ENCODE data around the gene SLC25A19. TPM values are rescaled to one million over a fixed set of nuclear protein-coding genes. Genes with fewer than 3 reads are reported as not detected.
"Not testable (repeated sequence)": the region's sequence is repeated elsewhere in the genome, so short reads cannot be mapped to it uniquely, and the experiment has no call there.

Gene SLC25A19
- polyA plus RNA-seq, 3 donors: 7.1 to 13.0 (median 8.4) TPM

DNA sequence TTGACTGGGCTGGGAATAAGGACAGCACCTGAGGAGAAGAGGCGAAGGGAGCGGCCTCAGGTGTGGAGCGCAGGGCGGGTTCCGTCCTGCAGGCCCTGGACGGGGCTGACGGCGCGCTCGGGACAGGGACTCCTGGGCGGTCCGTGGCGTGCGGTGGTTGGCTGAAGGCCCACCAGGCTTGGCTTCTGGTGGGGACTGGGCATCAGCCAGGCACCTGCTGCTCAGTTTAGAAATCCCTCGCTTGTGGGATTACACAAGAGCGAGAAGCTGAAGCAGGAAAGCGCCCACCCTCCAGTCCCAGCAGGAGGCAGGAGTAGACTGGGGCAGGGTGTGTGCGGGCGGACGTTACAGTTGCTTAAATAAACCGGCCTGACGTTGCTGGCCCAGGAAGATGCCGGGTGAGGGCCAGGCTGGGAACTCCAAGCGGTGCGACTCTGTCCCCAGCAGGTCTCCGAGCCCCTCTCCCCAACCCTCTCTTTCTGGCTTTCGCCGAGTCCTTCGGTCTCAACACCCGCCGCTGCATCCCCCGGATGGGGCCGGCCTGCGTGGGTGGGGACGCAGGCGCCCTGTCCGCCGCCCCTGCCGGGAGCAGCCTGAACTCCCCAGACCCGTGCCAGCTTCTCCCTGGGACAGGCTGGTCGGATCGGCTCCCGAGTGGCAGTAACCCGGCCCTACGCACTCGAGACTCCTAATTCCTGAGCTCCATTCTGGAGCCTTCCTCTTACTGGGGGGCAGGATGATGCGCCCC is 18.8 kb downstream of the SLC25A19 start:
- peak; percentile 73 for DNase-seq

GRCh38 chr17:75269844-75270217 is 19.4 kb downstream of the SLC25A19 start:
- no peak for DNase-seq

DNA sequence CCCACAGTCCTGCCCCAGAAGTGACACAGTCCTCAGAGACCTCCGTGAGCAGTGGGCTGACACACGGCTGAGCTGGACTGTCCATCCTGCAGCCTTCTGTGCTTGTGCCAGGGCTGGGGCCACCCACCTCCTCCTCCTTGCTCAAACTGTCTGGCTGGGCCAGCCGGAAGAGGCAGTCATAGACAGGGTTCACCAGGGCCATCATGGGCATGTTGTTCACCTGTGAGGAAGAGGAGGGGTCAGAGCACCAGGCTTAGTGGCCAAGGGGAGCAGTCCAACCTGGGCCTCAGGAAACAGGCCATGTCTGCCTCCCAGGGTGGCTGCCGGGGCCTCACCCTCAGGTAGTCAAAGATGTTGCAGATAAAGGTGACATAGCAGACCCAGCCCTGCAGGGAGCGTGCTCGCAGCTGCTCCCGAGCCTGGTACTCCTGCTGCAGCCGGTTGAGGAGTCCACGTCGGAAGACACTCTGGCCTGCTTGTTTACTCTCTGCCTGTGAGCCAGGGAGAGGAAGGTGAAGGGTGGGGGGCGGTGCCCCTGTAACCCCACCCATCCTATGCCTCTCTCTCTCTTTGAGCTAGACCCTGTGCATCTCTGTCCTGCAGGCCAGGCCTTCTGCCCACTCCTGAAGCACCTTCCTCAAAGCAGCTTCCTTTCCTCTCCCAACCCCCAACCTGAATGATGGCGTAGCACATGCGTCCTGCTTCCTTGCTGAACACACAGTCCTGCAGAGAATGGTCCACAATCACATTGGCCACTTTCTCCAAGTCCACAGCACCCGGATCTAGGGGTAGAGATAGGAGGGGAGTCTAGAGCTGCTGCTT is 21.6 kb downstream of the SLC25A19 start:
- DNase-seq: no peak

- no peak for DNase-seq
Observed at GRCh38 chr17:75267153-75267410, 22.2 kb downstream of the SLC25A19 start.

DNA sequence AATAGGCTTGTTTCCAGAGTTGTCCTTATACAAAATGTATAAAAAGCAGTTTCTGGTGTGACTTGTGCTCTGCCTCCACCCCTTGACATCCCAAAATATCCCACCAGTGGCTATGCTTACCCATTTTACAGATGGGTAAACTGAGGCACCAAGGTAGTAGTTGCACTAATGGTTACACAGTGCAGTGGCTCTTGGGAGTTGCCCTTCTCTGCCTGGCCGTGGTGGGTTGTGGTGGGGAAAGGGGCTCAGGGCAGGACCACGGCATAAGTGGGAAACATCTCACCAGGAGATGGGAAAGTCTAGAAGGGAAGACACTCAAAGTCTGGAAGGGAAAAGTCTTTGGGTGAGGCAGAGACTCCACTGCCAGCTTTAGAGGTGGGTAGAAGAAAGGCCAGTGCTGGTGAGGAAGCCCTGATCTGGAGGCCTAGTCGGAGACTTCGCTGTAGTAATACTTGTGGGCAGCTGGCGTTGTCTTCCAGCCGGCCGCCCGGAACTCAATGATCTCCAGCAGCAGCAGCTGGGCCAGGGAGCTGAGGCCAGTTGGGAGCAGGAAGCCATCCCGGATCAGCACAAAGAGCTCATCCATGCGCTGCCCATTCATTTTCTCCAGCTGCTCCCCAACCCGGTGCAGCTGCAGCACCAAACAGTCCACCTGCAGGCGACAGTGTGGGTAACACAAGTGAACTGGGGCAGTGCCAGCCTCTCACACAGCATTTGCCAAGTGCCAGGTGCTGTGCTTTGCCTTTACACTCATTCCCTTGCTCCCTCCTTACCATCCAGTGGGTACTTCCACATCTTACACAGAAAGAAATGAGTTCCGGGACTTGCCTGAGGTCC is 22.7 kb downstream of the SLC25A19 start:
- no peak for DNase-seq

- no peak for DNase-seq
Observed at GRCh38 chr17:75265614-75266315, 23.5 kb downstream of the SLC25A19 start.

- no peak for DNase-seq
Observed at GRCh38 chr17:75263055-75263454, 26.2 kb downstream of the SLC25A19 start.

DNA sequence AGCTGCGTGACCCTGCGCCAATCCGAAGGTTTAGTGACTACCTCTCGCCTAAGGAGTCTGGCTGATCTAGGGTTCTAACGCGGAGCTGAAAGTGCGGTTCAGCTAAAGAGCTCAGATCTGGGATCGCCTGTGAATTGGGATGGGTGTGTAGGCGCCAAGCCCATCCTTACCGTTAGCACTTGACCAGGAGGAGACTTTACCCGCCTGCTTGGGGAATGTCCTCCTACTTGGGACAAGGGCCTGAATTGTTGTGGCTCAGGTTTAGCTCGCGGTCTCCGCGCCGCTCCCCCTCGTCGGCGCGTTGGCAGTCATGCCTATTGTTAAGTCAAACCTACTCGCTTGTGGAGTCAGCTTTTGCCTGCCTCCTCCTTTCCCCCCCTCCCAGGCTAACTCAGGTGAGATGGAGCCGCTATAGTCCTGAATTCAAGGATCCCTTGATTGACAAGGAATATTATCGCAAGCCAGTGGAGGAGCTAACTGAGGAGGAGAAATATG is 27.1 kb downstream of the SLC25A19 start:
- DNase-seq: no peak

- DNase-seq: peak; percentile 96
Observed at GRCh38 chr17:75261336-75262111, 27.7 kb downstream of the SLC25A19 start, which contains the start of the genes GGA3 and MRPS7. Gene GGA3 (minus strand): TSS chr17:75261606. CDS start chr17:75261587, 19 bp downstream. Gene MRPS7 (plus strand): TSS chr17:75261879. CDS start chr17:75261901, 22 bp downstream.

DNA sequence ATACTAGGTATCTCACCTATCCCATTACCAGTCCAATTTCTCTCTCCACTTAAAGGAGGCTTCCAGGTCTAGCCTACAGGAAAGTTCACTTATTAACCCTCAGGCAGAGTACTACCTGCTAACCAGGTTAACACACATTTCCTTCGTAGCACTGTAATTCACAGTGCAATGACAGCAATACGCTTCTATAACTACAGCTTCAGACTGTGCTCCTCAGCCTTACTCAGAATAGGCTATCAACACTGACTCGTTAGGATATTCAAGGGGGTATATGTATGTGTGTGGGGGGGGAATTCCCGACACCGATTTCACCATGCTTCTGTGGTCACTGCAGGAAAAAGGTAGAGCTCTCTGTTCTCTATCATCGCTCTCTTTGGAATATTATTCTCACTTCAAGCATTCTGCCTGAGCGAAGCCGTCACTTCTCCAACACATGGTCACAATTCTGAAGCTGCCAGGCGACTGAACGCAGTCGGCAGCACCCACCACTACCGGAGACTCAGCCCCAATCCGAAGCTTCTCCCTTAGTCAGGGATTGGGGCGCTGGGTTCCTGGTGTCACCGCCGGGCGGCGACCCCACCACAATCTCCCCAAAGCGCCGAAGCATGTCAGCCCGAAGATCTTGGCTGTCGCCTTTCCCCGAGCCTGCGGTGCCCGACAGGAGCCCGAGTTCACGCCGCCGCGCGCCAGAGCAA is 28.4 kb downstream of the SLC25A19 start:
- no peak for DNase-seq

- not testable (repeated sequence) for DNase-seq
Observed at GRCh38 chr17:75257228-75257627, 32.0 kb downstream of the SLC25A19 start.

GRCh38 chr17:75255954-75256698 is 33.1 kb downstream of the SLC25A19 start:
- not testable (repeated sequence) for DNase-seq

DNA sequence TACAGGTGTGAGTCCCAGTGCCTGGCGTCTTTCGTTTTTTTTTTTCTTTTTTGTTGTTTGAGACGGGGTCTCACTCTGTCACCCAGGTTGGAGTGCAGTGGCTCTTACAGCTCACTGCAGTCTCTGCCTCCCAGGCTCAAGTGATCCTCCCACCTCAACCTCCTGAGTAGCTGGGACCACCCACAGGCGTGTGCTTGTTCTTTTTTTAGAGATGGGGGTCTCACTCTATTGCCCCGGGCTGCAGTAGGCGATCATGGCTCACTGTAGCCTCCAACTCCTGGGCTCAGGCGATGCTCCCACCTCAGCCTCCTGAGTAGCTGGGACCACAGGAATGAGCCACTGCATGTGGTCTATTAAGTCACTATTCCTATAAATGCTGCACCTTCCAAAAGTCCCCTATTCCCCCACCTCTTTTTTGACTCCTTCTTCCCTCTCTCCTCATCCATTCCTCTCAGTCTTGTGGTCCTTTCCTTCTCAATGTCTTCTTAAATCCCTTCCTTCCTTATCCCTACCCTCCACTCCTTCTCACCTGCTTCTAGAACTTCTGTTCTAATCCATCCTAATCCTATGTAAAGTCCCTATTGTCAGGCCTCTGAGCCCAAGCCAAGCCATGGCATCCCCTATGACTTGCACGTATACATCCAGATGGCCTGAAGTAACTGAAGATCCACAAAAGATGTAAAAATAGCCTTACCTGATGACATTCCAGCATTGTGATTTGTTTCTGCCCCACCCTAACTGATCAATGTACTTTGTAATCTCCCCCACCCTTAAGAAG is 37.0 kb downstream of the SLC25A19 start:
- DNase-seq: no peak

- DNase-seq: no peak
Observed at GRCh38 chr17:75250009-75250471, 39.2 kb downstream of the SLC25A19 start.

- no peak for DNase-seq
Observed at GRCh38 chr17:75249564-75249963, 39.7 kb downstream of the SLC25A19 start.

- no peak for DNase-seq
Observed at GRCh38 chr17:75246404-75246803, 42.8 kb downstream of the SLC25A19 start.

DNA sequence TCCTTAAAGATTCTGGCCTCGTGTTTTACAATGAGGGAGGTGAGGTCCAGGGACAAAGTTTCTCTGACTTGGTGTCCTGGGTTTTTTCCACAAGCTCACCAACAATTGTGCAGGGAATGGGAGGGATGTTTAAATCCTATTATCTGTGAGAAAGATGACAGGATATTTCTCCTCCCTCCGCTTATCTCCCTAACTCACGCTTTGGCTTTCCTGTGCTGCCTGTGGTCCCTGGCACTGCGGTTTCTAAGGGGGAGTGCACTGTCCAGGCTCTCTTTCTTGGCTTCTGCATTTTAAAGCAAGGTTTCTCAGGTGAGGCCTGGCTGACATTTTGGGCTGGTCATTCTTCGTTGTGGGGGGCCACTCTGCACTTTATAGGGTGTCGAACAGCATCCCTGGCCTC is 44.2 kb downstream of the SLC25A19 start:
- no peak for DNase-seq

DNA sequence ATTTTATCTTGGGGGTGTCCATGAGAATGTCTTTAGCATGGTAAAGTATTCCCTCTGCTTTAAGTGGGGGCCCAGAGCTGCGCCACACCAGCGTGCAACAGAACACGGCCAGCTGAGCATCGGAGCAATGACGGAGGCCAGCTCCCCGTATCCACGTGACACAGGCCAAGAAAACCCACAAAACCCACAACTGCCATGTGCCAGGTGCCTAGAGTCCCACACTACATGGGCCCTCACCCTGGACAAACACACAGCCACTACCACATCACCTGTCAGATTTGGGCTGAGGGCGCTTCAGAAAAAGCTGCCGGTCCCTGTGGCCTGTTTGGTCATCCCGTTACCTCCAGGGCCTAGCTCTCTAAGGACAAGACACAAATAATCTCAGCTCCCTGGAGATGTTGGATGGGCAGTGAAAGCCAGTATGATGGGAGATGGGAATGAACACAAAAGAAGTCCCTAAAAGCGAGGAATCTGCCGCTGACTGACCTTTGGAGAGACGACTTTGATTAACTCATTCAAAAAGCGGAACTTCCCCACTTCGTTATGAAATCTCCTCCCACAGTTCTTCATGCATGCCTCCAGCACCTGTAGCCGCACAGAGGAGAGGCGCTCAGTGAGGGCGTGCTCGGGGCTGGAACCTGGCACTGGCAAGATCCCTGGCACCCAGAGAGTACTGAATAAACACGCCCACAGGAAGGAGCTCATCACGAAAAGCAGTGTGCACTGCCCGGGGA is 44.9 kb downstream of the SLC25A19 start:
- no peak for DNase-seq

Data from renal pelvis (tissue), 4 donors.